Stimulated activated CD4-positive, alpha-beta T cell treated with anti-CD3 and anti-CD28 coated beads, TNF-alpha, amount 100 ng/mL, for 4 hours (primary cell): ENCODE results near the gene PRMT9.

ENCODE experiments used
- DNase-seq, 3 experiments: peaks; one replicate each; pipeline ENCODE4 v3.0.0-alpha.2; 2020; ENCODE audit warnings: low read depth in 3 of 3

Gene PRMT9

DNA sequence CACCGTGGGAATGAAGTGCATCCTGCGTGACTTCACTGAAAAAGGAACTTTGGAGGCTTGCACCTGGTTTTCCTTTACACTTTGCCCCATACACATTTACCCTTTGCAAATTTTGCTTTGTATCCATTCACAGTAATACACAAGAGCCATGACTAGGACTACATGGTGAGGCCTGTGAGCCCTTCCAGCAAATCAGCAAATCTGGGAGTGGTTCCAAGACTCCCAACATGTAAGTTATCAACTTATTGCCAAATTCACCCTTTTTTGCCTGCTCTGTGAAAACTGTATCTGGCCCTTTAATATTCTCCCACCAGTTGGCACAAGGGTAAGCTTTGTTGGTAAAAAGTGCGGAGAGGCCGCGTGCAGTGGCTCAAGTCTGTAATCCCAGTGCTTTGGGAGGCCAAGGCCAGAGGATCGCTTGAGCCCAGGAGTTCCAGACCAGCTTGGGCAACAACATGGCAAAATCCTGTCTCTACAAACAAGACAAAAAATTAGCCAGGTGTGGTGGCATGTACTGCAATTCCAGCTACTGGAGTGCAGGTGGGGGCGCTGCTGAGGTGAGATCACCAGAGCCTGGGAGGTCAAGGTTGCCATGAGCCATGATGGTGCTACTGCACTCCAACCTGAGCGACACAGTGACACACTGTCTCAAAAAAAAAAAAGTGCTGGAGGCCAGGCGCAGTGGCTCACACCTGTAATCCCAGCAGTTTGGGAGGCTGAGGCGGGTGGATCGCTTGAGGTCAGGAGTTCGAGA, 5.0 kb downstream of the PRMT9 start:
- no peak for DNase-seq

- no peak for DNase-seq
Observed at GRCh38 chr4:147678106-147678505, 5.9 kb downstream of the PRMT9 start.

DNA sequence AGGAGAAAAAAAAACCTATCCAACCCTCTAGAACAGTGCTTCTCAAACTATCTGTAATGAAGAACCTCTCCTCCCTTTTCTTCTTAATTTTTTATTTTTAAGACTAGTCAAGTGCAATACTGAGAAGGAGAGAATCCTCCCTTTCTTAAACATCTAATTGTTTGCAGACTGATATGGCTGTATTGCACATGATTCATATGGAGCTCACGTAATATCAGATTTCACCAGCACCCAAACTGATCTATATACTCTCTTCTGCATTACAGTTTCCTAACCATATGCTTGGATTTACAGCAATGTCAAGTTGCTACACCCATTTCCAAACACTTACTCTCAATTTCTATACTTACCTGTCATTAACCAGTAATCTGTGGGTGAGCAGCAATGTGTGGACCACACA, 9.5 kb downstream of the PRMT9 start:
- no peak for DNase-seq

- DNase-seq = no peak
Observed at GRCh38 chr4:147674073-147674472, 9.9 kb downstream of the PRMT9 start.

DNA sequence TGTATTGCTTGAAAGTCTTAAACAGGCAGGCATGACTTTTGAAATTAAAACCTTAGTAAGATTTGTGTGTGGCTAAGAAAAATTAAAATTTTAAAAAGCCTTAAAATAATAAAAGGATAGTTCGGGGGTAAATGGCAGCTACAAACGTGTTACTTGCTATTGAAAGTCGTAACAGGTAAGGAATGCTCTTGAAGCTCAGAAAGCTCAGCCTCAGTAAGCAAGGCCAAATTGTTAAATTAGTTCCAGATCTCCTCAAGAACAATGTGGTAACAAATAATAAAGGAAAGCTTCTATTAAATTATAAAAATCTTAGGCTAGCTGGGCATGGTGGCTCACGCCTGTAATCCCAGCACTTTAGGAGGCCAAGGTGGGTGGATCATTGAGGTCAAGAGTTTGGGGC, 25.5 kb downstream of the PRMT9 start:
- DNase-seq = no peak

DNA sequence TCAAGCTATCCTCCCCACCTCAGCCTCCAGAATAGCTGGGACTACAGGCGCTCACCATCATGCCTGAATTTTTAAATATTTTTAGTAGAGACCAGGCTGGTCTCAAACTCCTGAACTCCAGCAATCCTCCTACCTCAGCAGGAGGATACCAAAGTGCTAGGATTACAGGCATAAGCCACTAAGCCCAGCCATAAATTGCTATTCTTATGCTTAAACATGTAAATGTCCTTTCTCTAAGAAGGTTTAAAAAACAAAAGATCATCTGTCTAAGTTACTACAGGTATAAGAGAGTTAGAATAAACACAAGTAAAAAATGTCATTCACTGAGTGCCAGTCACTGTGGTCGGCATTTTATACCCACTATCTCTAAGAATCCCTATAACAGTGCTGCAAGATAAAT, 28.3 kb downstream of the PRMT9 start:
- no peak for DNase-seq

GRCh38 chr4:147651563-147651962, 32.4 kb downstream of the PRMT9 start:
- DNase-seq = no peak

GRCh38 chr4:147648656-147649055, 35.3 kb downstream of the PRMT9 start:
- no peak for DNase-seq

- DNase-seq = no peak
Observed at GRCh38 chr4:147645099-147645498, 38.9 kb downstream of the PRMT9 start.

DNA sequence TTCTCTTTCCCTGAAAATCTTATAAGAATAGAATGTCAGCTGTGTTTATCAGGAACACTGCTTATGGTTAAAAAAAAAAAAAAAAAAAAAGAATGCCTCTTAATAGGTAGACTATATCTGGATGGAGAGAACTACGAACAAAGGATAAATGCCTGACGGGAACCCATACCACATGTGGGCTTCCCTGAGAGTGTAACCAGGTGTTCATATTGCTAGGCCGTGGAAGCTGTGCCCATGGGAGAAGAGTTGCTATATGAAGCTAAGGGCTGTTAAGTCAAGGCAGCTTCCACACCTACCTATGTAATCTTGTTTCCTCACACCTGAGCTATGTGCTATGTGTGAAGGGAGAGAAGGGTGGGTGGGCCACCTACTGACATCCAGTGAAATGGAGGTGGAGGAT, 39.5 kb downstream of the PRMT9 start:
- no peak for DNase-seq

DNA sequence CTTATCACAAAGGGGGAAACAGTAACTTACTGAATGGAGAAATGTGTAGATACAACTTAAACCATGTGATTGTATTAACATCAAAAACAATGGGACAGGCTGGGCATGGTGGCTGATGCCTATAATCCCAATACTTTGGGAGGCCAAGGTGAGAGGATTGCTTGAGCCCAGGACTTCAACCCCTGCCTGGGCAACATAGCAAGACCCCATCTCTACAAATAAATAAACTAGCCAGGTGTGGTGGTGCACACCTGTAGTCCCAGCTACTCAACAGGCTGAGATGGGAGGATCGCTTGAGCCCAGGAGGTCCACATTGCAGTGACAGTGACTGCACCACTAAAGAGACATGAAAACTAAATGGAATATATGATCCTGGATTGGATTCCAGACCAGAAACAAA, 40.3 kb downstream of the PRMT9 start:
- no peak for DNase-seq

- DNase-seq = no peak
Observed at GRCh38 chr4:147640331-147640730, 43.6 kb downstream of the PRMT9 start.

- DNase-seq = no peak
Observed at GRCh38 chr4:147639388-147639787, 44.6 kb downstream of the PRMT9 start.

GRCh38 chr4:147638942-147639341, 45.0 kb downstream of the PRMT9 start:
- DNase-seq = no peak

GRCh38 chr4:147638365-147638764, 45.6 kb downstream of the PRMT9 start:
- DNase-seq = no peak

- no peak for DNase-seq
Observed at GRCh38 chr4:147635348-147635747, 48.6 kb downstream of the PRMT9 start.

GRCh38 chr4:147633643-147634042, 50.3 kb downstream of the PRMT9 start:
- no peak for DNase-seq

DNA sequence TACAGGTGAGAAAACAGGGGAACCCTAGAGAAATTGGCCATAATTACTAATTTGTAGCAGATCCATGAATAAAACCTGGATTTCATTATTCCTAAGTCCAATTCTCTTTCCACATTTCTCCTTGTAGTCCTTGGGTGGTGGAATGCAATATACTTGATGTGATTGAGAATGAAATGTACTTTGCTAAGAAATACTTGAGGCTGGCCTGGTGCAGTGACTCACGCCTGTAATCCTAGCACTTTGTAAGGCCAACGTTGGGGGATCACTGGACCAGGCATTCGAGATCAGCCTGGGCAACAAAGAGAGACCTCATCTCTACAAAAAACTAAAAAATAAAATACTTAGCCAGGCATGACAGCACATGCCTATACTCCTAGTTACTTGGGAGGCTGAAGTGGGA, 50.9 kb downstream of the PRMT9 start:
- DNase-seq = no peak

DNA sequence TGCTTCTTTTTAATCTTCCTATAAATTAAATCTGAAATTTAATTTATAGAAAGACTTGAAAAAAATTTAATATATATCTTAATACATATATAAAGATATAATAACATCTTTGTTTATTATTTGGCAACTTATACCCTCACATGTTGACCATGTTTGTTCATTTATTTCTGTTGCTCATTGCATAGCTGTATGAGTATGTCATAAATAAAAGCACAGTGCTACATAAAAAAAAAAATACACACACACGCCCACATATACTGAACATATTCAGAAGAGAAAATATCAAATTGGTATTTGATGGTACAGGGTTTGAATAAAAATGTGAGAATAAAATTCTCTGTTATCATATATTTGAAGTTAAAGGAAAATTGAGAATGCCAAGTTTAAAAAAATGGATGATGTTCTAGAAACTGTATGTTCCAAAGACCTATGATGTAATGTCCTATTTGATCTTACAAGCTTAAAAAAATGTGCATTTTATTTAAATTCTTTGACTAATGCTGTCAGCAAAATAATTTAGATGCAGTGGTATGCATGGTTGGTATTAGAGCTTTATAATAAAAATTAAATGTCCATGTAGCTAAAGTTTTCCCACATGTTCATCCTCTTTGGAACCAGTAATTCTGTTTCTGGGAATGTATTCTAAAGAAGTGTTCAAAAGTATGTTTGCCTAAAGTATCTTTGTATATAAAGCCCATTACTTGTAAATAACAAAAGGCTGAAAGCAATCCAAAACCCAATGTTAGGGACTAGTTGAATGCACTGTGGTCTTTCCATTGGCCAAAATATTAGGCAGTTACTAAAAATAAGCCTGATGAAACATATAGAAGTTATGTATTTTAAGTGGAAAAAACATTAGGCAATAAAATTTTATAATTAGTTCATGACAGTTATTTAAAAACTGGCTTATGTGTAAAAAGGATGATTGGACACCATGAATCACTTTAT, 53.9 kb downstream of the PRMT9 start:
- no peak for DNase-seq

DNA sequence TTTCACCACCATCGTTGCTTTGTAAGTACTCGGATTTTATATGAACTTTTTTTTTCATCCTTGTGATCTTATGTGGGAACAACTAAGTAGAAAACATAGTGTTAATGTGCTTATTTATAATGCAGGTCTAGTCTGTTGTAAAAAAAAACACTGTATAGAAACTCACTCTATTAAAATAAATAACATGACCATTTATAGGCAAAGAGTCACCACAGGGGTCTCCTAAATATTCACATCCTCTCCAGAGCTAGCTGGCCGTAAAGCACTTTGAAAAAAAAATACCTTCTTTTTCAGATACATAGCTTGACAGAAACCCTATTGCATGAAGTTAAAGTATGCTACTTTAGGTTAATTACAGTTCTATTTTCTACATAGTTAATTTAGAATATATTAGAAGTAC, 55.5 kb downstream of the PRMT9 start:
- DNase-seq = no peak

DNA sequence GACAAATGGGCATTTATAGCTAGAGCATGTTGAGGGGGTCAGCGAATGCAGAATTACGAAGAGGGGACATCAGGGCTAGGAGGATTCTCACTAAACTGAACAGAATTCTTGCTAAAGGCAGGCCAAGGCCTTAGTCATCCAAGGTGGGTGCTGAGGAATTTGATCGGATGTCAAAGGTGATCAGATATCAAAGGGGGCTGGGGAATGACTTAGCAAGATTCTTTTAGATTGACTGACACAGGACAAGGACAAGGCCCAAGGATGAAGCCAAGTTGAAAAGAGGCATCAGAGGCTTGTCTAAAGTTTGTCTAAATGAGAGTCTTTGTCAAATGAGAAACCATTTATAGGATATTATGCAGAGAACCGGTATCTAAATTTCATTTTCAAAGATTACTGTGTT, 57.1 kb downstream of the PRMT9 start:
- no peak for DNase-seq

GRCh38 chr4:147625733-147626132, 58.2 kb downstream of the PRMT9 start:
- no peak for DNase-seq

- no peak for DNase-seq
Observed at GRCh38 chr4:147620315-147620714, 63.6 kb downstream of the PRMT9 start.
